GM12873 (cell line): Measurements from ENCODE around the gene SH3PXD2B.

ENCODE experiments used
- TF ChIP-seq, protein P1 (sequence below): IDR thresholded peaks from 2 replicates; pipeline ENCODE4 v1.5.1; 2012; ENCODE audit warnings: low read depth, mild to moderate bottlenecking, moderate library complexity, low read length, control low read depth; ENCODE audit not compliant: insufficient read depth; ENCODE audit errors: missing control alignments

SH3PXD2B gene

GRCh38 chr5:172344855-172345409 lies 109.4 kb downstream of the SH3PXD2B start:
- TF ChIP-seq, protein P1, sequence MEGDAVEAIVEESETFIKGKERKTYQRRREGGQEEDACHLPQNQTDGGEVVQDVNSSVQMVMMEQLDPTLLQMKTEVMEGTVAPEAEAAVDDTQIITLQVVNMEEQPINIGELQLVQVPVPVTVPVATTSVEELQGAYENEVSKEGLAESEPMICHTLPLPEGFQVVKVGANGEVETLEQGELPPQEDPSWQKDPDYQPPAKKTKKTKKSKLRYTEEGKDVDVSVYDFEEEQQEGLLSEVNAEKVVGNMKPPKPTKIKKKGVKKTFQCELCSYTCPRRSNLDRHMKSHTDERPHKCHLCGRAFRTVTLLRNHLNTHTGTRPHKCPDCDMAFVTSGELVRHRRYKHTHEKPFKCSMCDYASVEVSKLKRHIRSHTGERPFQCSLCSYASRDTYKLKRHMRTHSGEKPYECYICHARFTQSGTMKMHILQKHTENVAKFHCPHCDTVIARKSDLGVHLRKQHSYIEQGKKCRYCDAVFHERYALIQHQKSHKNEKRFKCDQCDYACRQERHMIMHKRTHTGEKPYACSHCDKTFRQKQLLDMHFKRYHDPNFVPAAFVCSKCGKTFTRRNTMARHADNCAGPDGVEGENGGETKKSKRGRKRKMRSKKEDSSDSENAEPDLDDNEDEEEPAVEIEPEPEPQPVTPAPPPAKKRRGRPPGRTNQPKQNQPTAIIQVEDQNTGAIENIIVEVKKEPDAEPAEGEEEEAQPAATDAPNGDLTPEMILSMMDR, result no peak

DNA sequence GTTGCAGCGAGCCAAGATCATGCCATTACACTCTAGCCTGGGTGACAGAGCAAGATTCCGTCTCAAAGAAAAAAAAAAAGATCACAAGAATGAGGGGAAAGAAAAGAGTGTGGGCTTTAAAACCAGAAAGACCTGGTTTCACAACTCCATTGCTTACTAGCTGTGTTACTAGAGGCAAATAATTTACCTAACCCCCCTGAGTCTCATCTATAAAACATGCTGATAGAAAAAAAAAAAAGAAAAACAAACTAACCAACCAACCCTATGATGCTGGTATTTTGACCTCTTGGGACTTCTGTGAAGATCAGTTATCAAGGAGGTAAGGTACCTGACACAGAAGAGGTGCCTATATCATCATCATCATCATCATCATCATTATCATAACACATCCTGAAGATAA lies 110.6 kb downstream of the SH3PXD2B start:
- TF ChIP-seq, protein P1, result no peak

DNA sequence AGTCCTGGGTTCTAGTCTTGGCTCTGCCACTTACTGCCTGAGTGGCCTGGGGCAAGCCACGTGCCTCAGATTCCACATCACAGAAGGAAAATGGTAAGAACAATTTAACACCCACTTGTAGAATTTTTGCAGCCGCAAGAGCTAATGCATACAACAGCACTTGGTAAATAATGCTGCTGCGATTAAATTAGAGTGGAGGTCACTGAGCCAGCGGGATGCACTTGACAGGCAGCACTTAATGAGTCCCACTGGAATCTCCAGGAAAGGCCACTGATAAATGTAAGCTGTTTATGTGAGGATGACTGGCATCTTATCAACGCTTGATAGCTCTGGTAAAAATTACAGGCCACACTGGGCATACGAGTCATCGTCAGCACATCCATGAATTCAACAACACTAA lies 111.4 kb downstream of the SH3PXD2B start:
- TF ChIP-seq, protein P1, result no peak

GRCh38 chr5:172339264-172340180 lies 114.8 kb downstream of the SH3PXD2B start:
- TF ChIP-seq, protein P1, result no peak

DNA sequence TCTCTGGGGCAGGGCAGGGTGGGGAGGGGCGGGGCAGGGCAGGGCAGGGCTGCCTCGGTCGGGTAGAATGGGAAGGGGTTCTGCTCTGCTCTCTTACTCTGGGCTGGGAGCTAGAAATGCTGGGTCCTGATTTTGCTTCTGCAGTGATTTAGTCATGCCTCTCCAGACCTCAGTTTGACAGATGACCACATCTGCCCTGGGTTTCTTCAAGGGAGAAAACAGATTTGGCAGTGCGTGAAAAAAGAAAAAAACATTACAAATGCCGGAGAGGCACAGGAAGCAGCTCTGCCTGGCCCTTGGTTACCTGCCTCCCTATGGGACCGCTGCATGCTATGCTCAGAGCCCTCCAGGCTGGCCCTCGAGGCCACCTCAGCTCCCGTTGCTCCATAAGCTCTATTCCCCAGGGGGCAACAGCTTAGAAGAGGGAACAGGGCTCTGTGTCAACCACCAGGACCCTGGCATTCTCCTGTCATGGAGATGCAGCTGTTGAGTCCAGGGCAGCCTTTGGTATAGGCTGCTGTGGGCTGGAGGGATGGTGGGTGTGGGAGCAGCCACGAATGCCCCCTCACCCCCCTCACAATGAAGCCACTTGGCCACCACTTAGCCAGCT lies 117.5 kb downstream of the SH3PXD2B start:
- TF ChIP-seq, protein P1, result no peak

DNA sequence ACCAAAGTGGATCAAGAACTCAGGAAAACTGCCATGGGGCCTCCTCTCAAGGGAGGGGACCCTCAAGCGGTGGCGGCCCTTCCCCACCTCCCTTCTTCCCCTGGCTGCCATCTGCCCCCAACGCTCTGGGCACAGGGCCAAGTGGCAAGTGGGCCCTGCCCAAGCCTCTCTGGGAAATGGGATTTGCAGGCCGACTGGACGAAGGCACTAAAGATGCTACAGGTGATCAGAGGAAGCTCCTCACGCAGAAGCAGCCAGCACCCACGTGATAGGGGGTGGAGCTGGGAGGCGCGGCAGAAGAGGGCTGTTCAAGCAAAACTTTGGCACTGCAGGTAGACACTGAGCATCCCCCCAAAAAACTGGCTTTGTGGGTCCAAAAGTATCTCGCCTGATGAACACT lies 118.1 kb downstream of the SH3PXD2B start:
- TF ChIP-seq, protein P1, result no peak

DNA sequence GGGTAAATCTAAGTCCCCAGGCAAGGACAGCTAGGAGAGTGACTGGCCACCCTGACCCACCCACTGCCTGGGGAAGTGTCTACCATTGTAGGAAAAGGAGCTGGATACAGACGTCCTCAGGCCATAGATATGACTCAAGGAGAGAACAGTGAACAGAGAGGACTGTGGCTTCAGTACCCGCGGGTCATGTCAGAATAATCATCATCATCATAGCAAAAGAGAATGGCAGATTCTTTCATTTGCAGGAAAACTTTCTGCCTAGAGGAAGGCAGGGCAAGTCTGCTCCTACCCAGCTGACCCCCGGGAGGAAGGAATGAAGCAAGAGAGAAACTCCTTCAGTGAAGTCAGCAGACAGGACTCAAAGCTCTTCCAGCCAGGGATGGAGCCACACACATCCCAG lies 118.6 kb downstream of the SH3PXD2B start:
- TF ChIP-seq, protein P1, result no peak
